SHP77 (cell line): ENCODE data around the gene KIF3C.
"Not testable (repeated sequence)": the region's sequence is repeated elsewhere in the genome, so short reads cannot be mapped to it uniquely, and the experiment has no call there.

Experiments used
- DNase-seq, 2 experiments: peaks; one replicate each; lab custom pipeline; 2025; lab: John Stamatoyannopoulos, UW

KIF3C gene

GRCh38 chr2:25982273-25982967 is at the start of gene KIF3C:
KIF3C (minus strand) TSS chr2:25982497; CDS start chr2:25981917, 580 bp downstream.
- peak; percentile 52 to 65 for DNase-seq

GRCh38 chr2:26028083-26028482 is 45.8 kb upstream of the KIF3C start:
- DNase-seq = not testable (repeated sequence)

GRCh38 chr2:26025509-26025908 is 43.2 kb upstream of the KIF3C start:
- no peak for DNase-seq

- no peak for DNase-seq
Measured at GRCh38 chr2:26024260-26024659, 42.0 kb upstream of the KIF3C start.

- no peak for DNase-seq
Measured at GRCh38 chr2:26020231-26020640, 37.9 kb upstream of the KIF3C start.

- peak; percentile 14 to 24 for DNase-seq
Measured at GRCh38 chr2:26018184-26019055, 36.1 kb upstream of the KIF3C start.

GRCh38 chr2:26017464-26018183 is 35.3 kb upstream of the KIF3C start:
- DNase-seq = no peak

GRCh38 chr2:26016706-26017045 is 34.4 kb upstream of the KIF3C start:
- not testable (repeated sequence) for DNase-seq

GRCh38 chr2:26016012-26016705 is 33.9 kb upstream of the KIF3C start:
- no peak for DNase-seq

GRCh38 chr2:26013668-26014067 is 31.4 kb upstream of the KIF3C start:
- DNase-seq = no peak

GRCh38 chr2:26011990-26012856 is 29.9 kb upstream of the KIF3C start:
- peak; percentile 56 to 76 for DNase-seq

- no peak for DNase-seq
Measured at GRCh38 chr2:26011609-26011989, 29.3 kb upstream of the KIF3C start.

GRCh38 chr2:26010943-26011342 is 28.6 kb upstream of the KIF3C start:
- no peak for DNase-seq

- DNase-seq = no peak
Measured at GRCh38 chr2:26009567-26009963, 27.3 kb upstream of the KIF3C start.

GRCh38 chr2:26008851-26009566 is 26.7 kb upstream of the KIF3C start:
- DNase-seq = no peak

GRCh38 chr2:26008095-26008494 is 25.8 kb upstream of the KIF3C start:
- DNase-seq = no peak

GRCh38 chr2:26002632-26003310 is 20.5 kb upstream of the KIF3C start:
- no peak for DNase-seq

GRCh38 chr2:26001743-26002351 is 19.6 kb upstream of the KIF3C start:
- no peak for DNase-seq

- no peak for DNase-seq
Measured at GRCh38 chr2:26000561-26001082, 18.3 kb upstream of the KIF3C start.
